Stimulated activated CD4-positive, alpha-beta T cell treated with anti-CD3 and anti-CD28 coated beads, Interleukin-1b, Interleukin-23, amount 100 ng/mL, for 4 hours (primary cell): ENCODE measurements around the gene HIVEP2.

Source experiments
- DNase-seq, 2 donors: peaks; one replicate each; pipeline ENCODE4 v3.0.0-alpha.2; 2020; ENCODE audit warnings: low read depth in 2 of 2

The HIVEP2 gene

DNA sequence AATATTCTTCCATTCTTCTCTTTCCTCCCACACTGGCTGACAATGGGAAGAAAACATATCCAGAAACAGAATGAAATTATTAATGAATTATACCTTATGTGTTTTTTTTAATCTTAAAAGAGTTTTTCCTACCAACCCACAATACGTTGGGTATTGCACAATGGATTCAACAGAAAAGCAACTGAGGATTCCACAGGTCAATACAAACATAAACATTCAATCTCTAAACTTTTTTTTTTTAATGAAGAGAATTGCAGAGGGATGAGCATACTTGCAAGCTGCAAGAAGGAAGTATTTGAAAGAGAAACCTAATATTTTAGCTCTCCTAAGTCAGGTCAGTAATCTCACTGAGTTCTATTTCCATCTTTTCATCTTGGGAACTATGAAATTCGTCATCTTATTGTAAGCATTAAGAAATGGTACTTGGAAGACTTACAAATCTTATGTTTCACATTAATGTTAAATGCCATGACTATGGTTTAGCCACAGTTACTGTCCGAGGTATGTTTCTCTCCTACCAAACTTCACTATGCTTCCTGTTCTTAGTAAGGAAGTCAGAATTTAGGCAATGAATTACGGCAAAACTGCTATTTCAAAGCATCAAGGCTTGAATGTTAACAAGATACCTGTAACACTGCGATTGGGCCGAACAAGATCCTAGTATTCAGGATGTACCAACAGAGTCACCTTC lies 100.8 kb downstream of the HIVEP2 start:
- no peak for DNase-seq

GRCh38 chr6:142843361-142843760 lies 101.6 kb downstream of the HIVEP2 start:
- DNase-seq: no peak

DNA sequence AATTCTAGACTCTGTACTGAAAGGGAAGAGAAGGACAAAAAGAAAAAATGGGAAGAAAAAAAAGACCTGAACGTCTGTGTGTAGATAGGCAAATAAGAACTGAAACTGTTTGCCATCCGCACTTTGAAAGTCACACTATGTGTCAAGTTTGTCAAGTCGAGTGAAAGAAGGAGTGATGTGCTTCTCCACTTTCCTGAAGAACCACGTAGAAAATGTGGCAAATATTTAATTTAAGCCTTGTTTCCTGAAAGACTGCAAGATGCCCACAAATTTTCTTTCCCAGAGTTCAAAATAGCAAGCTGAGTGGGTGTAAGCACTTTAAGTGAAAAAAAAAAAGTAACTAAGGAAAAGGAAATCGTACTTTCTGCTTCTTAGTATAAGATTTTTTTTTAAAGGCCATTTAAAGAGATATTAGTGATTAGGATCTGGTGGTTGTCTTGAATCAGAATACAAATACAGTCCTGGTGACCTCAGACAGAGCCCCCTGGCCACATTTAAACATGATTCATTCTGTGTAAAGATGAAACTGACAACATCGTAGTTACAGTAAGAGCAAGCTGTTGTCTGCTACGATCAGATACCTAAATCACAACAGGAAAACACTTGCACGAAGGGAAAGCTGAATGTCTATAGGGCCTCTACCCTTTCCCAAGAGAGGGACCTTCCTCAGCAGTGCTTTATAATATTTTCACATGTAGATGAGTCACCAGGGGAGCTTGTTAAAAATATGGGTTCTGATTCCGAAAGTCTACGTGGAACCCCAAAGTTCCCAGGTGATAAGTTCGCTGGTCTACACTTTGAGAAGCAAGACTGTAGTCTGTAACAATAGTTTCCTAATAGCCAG lies 102.3 kb downstream of the HIVEP2 start:
- DNase-seq: no peak

- DNase-seq: no peak
Measured at GRCh38 chr6:142841915-142842314, 103.1 kb downstream of the HIVEP2 start.

- no peak for DNase-seq
Measured at GRCh38 chr6:142839686-142840040, 105.3 kb downstream of the HIVEP2 start.

DNA sequence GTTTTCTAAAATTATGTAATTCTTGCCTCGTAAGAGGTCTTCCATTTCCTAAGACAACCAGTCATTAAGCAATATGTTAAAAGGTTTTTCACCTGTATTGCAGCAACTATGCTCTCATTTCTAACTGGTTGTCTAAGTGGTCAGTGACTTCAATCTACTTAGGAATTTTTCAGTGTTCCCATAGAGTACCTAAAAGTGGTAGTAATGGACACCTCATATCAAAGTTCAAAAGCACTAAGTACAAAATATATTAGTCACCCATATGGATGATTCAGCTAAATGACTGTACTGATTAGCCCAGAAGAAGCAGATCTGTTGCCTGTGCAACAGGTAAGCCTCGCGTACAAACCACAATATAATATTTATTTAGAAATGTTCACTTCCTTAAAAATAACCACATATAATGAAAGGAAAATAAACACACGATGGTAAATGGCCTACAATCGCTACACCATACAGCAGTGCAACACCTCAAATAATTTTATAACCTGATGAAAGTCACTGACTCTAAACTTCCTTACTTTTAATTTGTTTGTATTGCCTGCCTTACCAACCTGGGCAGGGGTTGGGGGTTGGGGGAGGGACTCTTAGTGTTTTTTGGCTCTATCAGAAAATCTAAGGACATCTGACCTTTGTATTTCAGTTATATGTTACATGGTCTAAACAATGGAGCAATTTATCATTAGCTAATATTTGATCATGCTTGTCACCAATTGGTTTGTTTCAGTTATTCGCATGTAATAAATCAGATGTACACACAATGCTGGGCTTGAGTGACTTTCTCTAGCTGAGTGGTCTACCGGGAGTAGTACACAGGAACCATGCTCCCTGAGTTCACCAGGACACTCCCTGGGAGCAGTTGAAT lies 105.9 kb downstream of the HIVEP2 start:
- no peak for DNase-seq

DNA sequence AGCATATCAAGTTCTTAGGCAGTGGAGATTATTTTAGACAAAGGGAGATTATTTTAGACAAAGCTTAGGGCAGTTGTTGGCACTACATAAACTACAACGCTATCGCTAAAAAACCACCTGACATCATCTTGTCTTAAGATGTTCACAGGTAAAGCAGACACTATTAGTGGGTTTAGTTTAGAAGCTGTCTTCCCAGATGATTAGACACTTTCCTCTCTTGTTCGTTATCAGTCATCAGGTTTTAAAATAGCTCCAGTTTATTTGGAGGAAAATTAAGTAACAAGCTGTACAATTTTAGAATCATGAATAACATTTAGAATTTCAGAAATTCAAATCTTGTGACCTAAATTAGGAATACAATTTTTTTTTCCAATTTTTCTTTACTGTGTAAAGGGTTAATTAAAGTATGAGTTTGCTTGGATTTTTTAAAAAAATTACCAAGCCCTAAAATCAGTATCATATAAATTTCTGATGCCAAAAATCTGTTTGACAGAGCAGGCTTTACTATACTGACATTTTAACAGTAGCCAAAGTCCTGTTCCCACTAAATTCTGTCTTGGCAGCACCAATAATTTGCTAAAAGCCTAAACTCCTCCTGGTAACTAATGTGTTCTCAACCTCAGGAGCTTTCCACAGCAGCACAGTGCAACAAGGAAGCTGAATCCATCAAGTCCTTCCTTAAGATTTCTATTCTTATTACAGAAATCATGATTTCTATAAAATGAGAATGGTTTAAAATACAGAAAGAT lies 109.0 kb downstream of the HIVEP2 start:
- DNase-seq: no peak

DNA sequence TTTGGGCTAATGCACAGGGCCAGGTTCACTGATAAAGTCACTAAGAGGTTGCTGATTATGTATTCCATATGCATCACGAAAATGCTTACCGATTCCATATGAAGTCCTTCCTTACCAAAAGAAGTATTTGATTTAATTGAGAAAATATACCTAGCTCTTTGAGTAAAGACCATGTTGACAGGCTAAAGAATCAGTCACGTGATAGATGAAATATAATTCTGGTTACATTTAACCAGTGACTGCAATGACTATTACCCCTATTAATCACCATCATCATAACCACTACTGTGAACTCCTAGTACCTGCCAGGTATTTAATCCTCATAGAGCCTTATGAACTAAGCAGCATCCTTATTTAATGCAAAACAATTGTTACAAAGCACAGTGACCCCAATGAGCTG lies 110.1 kb downstream of the HIVEP2 start:
- DNase-seq: no peak

GRCh38 chr6:142833798-142834197 lies 111.2 kb downstream of the HIVEP2 start:
- no peak for DNase-seq

- no peak for DNase-seq
Measured at GRCh38 chr6:142833054-142833453, 111.9 kb downstream of the HIVEP2 start.

GRCh38 chr6:142830807-142831206 lies 114.2 kb downstream of the HIVEP2 start:
- DNase-seq: no peak

DNA sequence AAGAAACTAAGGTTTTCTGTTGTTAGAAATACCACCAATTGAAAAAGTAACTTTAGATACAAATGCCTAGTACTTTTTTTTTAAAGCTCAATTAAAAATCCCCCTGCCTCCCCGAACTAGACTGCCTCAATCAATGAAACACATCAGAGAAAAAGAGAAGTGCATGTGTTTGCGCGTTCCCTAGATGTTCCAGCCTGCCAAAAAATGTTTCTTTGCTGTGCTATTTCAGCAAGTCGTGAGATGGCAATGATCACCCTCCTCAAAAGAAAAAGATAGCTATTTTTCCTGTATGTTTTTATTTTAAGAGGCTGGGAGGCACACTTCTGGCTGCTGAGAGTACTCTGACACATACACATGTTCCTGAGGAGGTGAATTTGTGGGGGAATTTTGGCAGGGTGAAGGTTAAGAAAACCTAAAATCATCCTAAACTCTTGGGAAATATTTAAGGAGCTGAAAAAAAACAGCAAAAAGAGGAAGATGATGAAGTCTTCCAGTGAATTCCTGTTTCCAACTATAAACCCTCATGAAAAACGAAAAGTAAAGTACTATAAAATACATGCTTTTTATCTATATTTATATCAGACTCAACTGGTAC lies 114.8 kb downstream of the HIVEP2 start:
- no peak for DNase-seq

- no peak for DNase-seq
Measured at GRCh38 chr6:142829556-142829955, 115.4 kb downstream of the HIVEP2 start.

GRCh38 chr6:142827991-142828390 lies 117.0 kb downstream of the HIVEP2 start:
- no peak for DNase-seq

GRCh38 chr6:142827369-142827768 lies 117.6 kb downstream of the HIVEP2 start:
- no peak for DNase-seq

DNA sequence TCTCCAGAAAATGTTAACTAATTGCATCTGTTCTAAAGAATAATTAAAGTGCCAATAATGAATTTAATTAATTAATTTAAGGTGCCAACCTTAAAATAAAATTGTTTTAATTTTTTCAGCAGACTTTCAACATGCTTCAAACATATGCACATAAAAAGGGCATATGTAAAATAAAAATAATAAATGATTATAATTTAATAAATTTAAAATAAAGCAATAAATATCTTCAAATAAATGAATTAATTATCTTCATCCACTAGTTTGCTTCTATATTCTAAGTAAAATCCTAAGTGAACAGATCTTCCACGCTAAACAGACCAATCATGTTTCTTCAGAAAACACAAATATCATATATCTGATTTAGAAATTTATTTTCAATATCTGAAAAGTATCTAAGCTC lies 119.2 kb downstream of the HIVEP2 start:
- DNase-seq: no peak

GRCh38 chr6:142824426-142824825 lies 120.5 kb downstream of the HIVEP2 start:
- no peak for DNase-seq

DNA sequence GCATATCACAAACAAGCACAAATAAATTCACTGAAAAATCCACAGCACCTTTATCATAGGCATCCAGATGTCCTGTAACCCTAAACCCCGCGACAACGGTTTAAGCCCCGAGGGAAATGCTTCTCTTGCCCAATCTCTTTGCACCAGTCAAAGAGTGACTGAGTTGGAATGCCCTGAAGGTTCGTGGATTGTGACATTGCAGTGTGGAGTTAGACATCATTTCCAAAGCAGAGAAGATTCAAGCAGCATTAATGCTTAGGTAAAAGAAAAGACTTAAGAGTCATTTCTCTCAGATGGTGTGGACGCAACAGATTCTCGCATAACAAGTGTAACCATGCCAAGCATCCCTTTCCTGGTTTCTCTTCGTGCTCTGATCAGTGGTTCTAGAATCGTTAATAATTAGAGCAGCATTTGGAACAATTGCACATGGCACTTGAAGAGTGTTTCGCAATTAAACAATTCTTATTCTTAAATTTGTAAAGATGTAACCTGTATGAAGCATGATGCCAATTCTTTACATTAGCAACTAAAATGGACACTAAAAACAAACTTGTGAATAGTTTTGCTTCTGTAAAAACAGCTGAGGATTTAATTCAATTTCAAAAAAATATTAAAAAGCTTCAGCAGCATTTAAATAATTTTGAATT lies 121.6 kb downstream of the HIVEP2 start:
- no peak for DNase-seq

GRCh38 chr6:142822842-142823241 lies 122.1 kb downstream of the HIVEP2 start:
- no peak for DNase-seq

- no peak for DNase-seq
Measured at GRCh38 chr6:142822383-142822782, 122.6 kb downstream of the HIVEP2 start.

DNA sequence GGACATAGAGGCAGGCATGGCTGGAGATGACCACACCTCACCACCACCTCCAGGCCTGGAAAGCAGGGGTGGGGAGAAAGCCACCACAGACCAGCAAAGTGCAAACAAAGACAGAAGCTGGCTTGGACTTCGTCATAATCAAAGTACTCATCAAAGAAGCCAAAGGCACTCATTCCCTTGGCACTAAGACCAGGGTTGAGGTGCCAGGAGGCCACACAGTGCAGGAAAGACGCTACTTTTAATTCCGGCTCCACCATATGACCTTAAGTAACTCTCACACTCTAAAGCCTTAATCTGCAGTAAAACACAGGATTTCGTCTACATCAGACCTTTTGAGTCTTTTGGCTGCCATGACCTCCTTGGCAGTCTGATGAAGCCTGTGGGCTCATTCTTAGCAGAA lies 123.1 kb downstream of the HIVEP2 start:
- no peak for DNase-seq
